CD14-positive monocyte (primary cell): Measurements from ENCODE around the gene STX1A. TPM values are rescaled to one million over a fixed set of nuclear protein-coding genes. Genes with fewer than 3 reads are reported as not detected.

ENCODE experiments used
- DNase-seq, 3 donors: peaks; one replicate each; pipeline ENCODE4 v3.0.0-alpha.2; 2011 to 2022
- H2AFZ ChIP-seq: 2 replicates; pipeline ENCODE4 v1.6.0; 2012; ENCODE audit warnings: mild to moderate bottlenecking, low read depth, low read length, inconsistent platforms; ENCODE audit not compliant: insufficient read depth, poor library complexity, severe bottlenecking
- H3K27ac ChIP-seq, 2 donors: 1 replicate in 1 of 2; 2 replicates in 1 of 2; pipeline ENCODE4 v1.5.1; 2012 to 2013; ENCODE audit warnings: low read length in 2 of 2, control low read depth in 1 of 2, inconsistent platforms in 1 of 2, low read depth in 1 of 2, mild to moderate bottlenecking in 1 of 2
- H3K27me3 ChIP-seq, 2 donors: one replicate each; pipeline versions ENCODE4 v1.6.0 to v1.6.1; 2011 to 2013; ENCODE audit warnings: low read length in 2 of 2; ENCODE audit not compliant: control insufficient read depth in 2 of 2, insufficient read depth in 2 of 2
- H3K36me3 ChIP-seq, 2 donors: replicated peaks in 1 of 2; 1 replicate in 1 of 2; 2 replicates in 1 of 2; pipeline versions ENCODE4 v1.5.1 to v1.6.1; 2012 to 2013; ENCODE audit warnings: low read length in 2 of 2, control low read depth in 1 of 2, inconsistent platforms in 1 of 2, mild to moderate bottlenecking in 1 of 2; ENCODE audit not compliant: insufficient read depth in 2 of 2, control insufficient read depth in 1 of 2
- H3K4me1 ChIP-seq, 2 donors: 1 replicate in 1 of 2; 2 replicates in 1 of 2; pipeline versions ENCODE4 v1.5.1 to v1.6.1; 2012 to 2013; ENCODE audit warnings: low read length in 2 of 2, control low read depth in 1 of 2, inconsistent platforms in 1 of 2, mild to moderate bottlenecking in 1 of 2, moderate library complexity in 1 of 2; ENCODE audit not compliant: insufficient read depth in 2 of 2, control insufficient read depth in 1 of 2
- H3K4me2 ChIP-seq: replicated peaks from 2 replicates; pipeline ENCODE3; 2012; ENCODE audit warnings: low read length, moderate library complexity, mild to moderate bottlenecking; ENCODE audit not compliant: poor library complexity, severe bottlenecking; ENCODE audit errors: extremely low read depth
- H3K4me3 ChIP-seq, 3 experiments: fragments of 200-600 bp in 1 of 3; sonication (generic) in 1 of 3; replicated peaks in 1 of 3; 1 replicate in 2 of 3; 2 replicates in 1 of 3; pipeline ENCODE4 v1.5.1; 2011 to 2013; ENCODE audit warnings: low read length in 3 of 3, mild to moderate bottlenecking in 3 of 3, control low read depth in 2 of 3, low read depth in 2 of 3, inconsistent platforms in 1 of 3, moderate library complexity in 1 of 3
- H3K79me2 ChIP-seq: 2 replicates; pipeline ENCODE4 v1.6.0; 2012; ENCODE audit warnings: mild to moderate bottlenecking, control low read depth, inconsistent platforms, low read length, moderate library complexity; ENCODE audit not compliant: insufficient read depth
- H3K9ac ChIP-seq: 2 replicates; pipeline ENCODE4 v1.6.0; 2017; ENCODE audit warnings: low read length, mild to moderate bottlenecking; ENCODE audit not compliant: insufficient read depth, poor library complexity, severe bottlenecking
- H3K9me3 ChIP-seq, 2 donors: replicated peaks in 1 of 2; 1 replicate in 1 of 2; 2 replicates in 1 of 2; pipeline versions ENCODE4 v1.5.1 to v1.6.1; 2012 to 2013; ENCODE audit warnings: low read length in 2 of 2, control low read depth in 1 of 2; ENCODE audit not compliant: control insufficient read depth in 1 of 2, insufficient read depth in 1 of 2
- H4K20me1 ChIP-seq: 2 replicates; pipeline ENCODE4 v1.6.0; 2012; ENCODE audit warnings: mild to moderate bottlenecking, low read length, control low read depth, moderate library complexity; ENCODE audit not compliant: insufficient read depth
- H3K27ac Mint-ChIP-seq, 7 donors: one replicate each; pipeline ENCODE4 v1.8.0; 2020; ENCODE audit warnings: mild to moderate bottlenecking in 7 of 7, mixed read lengths in 7 of 7, moderate library complexity in 6 of 7, inconsistent platforms in 2 of 7
- H3K27me3 Mint-ChIP-seq, 3 donors: one replicate each; pipeline ENCODE4 v1.8.0; 2021 to 2022; ENCODE audit warnings: low read depth in 3 of 3, mild to moderate bottlenecking in 3 of 3, mixed read lengths in 3 of 3, moderate library complexity in 3 of 3, inconsistent platforms in 1 of 3
- H3K36me3 Mint-ChIP-seq, 2 donors: one replicate each; pipeline ENCODE4 v1.8.0; 2020; ENCODE audit warnings: mixed read lengths in 2 of 2, inconsistent platforms in 1 of 2, mild to moderate bottlenecking in 1 of 2
- H3K4me1 Mint-ChIP-seq: one replicate; pipeline ENCODE4 v1.8.0; 2020; ENCODE audit warnings: mild to moderate bottlenecking, mixed read lengths
- H3K4me3 Mint-ChIP-seq, 2 donors: one replicate each; pipeline ENCODE4 v1.8.0; 2020; ENCODE audit warnings: mild to moderate bottlenecking in 2 of 2, mixed read lengths in 2 of 2, moderate library complexity in 1 of 2
- H3K9me3 Mint-ChIP-seq, 7 donors: one replicate each; pipeline ENCODE4 v1.8.0; 2020 to 2022; ENCODE audit warnings: mixed read lengths in 7 of 7, mild to moderate bottlenecking in 6 of 7, moderate library complexity in 6 of 7, inconsistent platforms in 2 of 7
- CTCF ChIP-seq: fragments of 200-600 bp; IDR thresholded peaks from one replicate; pipeline ENCODE4 v1.8.0; 2022; ENCODE audit warnings: antibody characterized with exemption, mild to moderate bottlenecking
- WGBS: methylation state at CpG from one replicate; pipeline ENCODE4 v1.1.5; 2013; ENCODE audit warnings: missing lambda C conversion rate; ENCODE audit not compliant: insufficient coverage; 5-methylcytosine and 5-hydroxymethylcytosine counted together
- intact Hi-C, 2 donors: fragments of 100-400 bp; cut with micrococcal nuclease; formaldehyde crosslinking; loops; one replicate each; pipeline versions ENCODE4 v1.15.0 to v1.15.1; 2023
- polyA plus RNA-seq, 3 donors: library from polyadenylated mRNA; depleted of rRNA in 1 of 3; unstranded in 2 of 3; stranded (reverse) in 1 of 3; fragments of 300-500 nt in 2 of 3; fragments of >200 nt in 1 of 3; fragmentation: Illumina TruSeq in 2 of 3; gene quantifications; 1 replicate in 2 of 3; 2 replicates in 1 of 3; pipeline ENCODE4 v1.2.3, GENCODE V29; 2012 to 2021

Gene STX1A
- polyA plus RNA-seq, 3 donors, result 0.27 to 2.7 (median 0.37) TPM

- H3K9me3 ChIP-seq, result peaks cover 0 to 3% of the 10 kb centered on the region in 2 donors
- no peak overlapping the region for H3K4me3 Mint-ChIP-seq
- peaks cover 20 to 56% of the 10 kb centered on the region in 2 donors for H3K27me3 ChIP-seq
- H3K4me2 ChIP-seq, result no peak overlapping the region
- no peak for TF ChIP-seq CTCF
- no peak overlapping the region for H2AFZ ChIP-seq
- H3K79me2 ChIP-seq, result no peaks in the 10 kb centered on the region
- no peaks in the 10 kb centered on the region for H4K20me1 ChIP-seq
- no peak for DNase-seq
- H3K27ac ChIP-seq, result no peak overlapping the region
- 49% methylated on average over 4 of the region's 12 CpGs for WGBS
- peaks cover 9 to 13% of the 10 kb centered on the region in 2 donors for H3K4me1 ChIP-seq
- H3K9ac ChIP-seq, result no peak overlapping the region
- intact Hi-C loops, result no loop called here
- H3K4me3 ChIP-seq, result no peak overlapping the region
- H3K27me3 Mint-ChIP-seq, result peaks cover 47 to 72% (median 59%) of the 10 kb centered on the region in 3 donors
- H3K9me3 Mint-ChIP-seq, result peaks cover 0 to 11% (median 3%) of the 10 kb centered on the region in 7 donors
- no peak overlapping the region for H3K27ac Mint-ChIP-seq
- H3K36me3 ChIP-seq, result no peaks in the 10 kb centered on the region
- peaks cover 10% of the 10 kb centered on the region for H3K4me1 Mint-ChIP-seq
- H3K36me3 Mint-ChIP-seq, result no peaks in the 10 kb centered on the region
Measured at GRCh38 chr7:73671322-73671661, 48.2 kb downstream of the STX1A start.

GRCh38 chr7:73669858-73670385 lies 49.5 kb downstream of the STX1A start:
- H3K27ac Mint-ChIP-seq, result no peak overlapping the region
- H3K9me3 ChIP-seq, result peaks cover 3 to 4% of the 10 kb centered on the region in 2 donors
- H3K36me3 Mint-ChIP-seq, result peaks cover 0 to 2% of the 10 kb centered on the region in 2 donors
- no peak overlapping the region for H3K4me2 ChIP-seq
- H3K9ac ChIP-seq, result no peak overlapping the region
- H3K4me3 Mint-ChIP-seq, result peak overlapping the region in 1 of 2 donors; percentile 75
- peaks cover 0 to 18% (median 7%) of the 10 kb centered on the region in 7 donors for H3K9me3 Mint-ChIP-seq
- intact Hi-C loops, result loop anchor here (5.0 to 10.0 kb wide), 3 partner anchors 52 to 145 kb away; partner anchors contain the start of gene BAZ1B (in 1 of the 2)
- no peak overlapping the region for H2AFZ ChIP-seq
- H3K36me3 ChIP-seq, result no peaks in the 10 kb centered on the region
- H3K4me1 Mint-ChIP-seq, result peaks cover 12% of the 10 kb centered on the region
- DNase-seq, result no peak
- H3K4me3 ChIP-seq, result no peak overlapping the region
- no peak overlapping the region for H3K27ac ChIP-seq
- peaks cover 9 to 13% of the 10 kb centered on the region in 2 donors for H3K4me1 ChIP-seq
- 61% methylated on average over 5 of the region's 12 CpGs for WGBS
- TF ChIP-seq CTCF, result no peak
- H3K27me3 Mint-ChIP-seq, result peaks cover 61 to 86% (median 67%) of the 10 kb centered on the region in 3 donors
- H3K79me2 ChIP-seq, result no peaks in the 10 kb centered on the region
- H4K20me1 ChIP-seq, result no peaks in the 10 kb centered on the region
- peaks cover 25 to 70% of the 10 kb centered on the region in 2 donors for H3K27me3 ChIP-seq
